ENCODE measurements around the gene LRRC66. TPM values are rescaled to one million over a fixed set of nuclear protein-coding genes. Genes with fewer than 3 reads are reported as not detected.

Gene LRRC66
- total RNA-seq, 1 experiment from 2014 or later, result not detected

DNA sequence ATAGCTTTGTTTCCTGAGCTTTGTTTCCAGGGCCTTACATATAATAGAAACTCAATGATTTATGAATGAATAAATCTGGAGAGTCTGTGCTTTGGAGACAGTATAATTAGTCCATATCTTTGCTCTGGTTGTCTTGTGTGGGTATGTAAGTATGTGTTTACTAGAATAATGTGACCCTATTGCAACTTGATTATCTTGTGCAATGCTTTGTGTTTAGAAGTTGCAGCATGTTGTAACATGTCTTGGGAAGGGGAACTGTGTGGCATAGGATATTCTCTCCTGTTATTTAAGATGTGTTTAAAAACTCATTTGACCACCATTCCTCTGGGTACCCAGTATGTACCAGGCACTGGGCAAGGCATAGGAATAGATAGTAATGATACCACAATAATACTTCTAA is 37.0 kb upstream of the LRRC66 start:
- DNase-seq, result no peak
- CTCF ChIA-PET, result no interaction called here
- H3K27ac Mint-ChIP-seq (ENCODE audit: unreplicated experiment), result no peak overlapping the region
- peaks cover 10% of the 10 kb centered on the region for H3K4me1 Mint-ChIP-seq (ENCODE audit: low read depth, unreplicated experiment)
- no peaks in the 10 kb centered on the region for H3K9me3 Mint-ChIP-seq (ENCODE audit: low read depth, unreplicated experiment)
- intact Hi-C loops (cut with micrococcal nuclease; ENCODE audit: unreplicated experiment), result no loop called here
- H3K27me3 Mint-ChIP-seq (ENCODE audit: unreplicated experiment), result peaks cover 41% of the 10 kb centered on the region
- no TSS peak for BruUV-seq (replicated peaks)
- no peak overlapping the region for H3K4me3 Mint-ChIP-seq (ENCODE audit: low read depth, unreplicated experiment)
- TF ChIP-seq, protein P1, sequence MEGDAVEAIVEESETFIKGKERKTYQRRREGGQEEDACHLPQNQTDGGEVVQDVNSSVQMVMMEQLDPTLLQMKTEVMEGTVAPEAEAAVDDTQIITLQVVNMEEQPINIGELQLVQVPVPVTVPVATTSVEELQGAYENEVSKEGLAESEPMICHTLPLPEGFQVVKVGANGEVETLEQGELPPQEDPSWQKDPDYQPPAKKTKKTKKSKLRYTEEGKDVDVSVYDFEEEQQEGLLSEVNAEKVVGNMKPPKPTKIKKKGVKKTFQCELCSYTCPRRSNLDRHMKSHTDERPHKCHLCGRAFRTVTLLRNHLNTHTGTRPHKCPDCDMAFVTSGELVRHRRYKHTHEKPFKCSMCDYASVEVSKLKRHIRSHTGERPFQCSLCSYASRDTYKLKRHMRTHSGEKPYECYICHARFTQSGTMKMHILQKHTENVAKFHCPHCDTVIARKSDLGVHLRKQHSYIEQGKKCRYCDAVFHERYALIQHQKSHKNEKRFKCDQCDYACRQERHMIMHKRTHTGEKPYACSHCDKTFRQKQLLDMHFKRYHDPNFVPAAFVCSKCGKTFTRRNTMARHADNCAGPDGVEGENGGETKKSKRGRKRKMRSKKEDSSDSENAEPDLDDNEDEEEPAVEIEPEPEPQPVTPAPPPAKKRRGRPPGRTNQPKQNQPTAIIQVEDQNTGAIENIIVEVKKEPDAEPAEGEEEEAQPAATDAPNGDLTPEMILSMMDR (IDR thresholded peaks at IDR 0.05; ENCODE audit: unreplicated experiment), result no peak
- H3K36me3 Mint-ChIP-seq (ENCODE audit: insufficient read depth, unreplicated experiment), result no peaks in the 10 kb centered on the region

DNA sequence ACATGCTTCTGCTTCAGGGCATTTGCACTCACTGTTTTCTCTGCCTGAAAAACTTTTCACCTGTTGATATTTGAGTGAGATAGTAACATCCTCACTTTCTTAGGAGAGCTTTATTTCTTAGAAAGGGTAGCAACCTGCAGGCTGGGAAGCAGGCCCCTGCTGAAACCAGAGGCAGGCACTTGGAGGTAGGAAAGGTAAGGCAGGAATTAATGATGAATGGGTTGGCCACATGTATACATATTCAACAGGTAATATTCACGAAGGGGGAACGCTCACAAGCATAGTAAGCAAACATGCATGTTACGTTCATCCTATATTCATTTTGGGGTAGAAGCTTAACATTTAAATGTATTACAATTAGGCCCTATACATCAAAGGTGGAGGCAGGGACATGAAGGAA is 34.1 kb upstream of the LRRC66 start:
- Mint-ChIP-seq H3K27me3 (ENCODE audit: unreplicated experiment) (peaks cover 50% of the 10 kb centered on the region), H3K27ac (ENCODE audit: unreplicated experiment) (no peak overlapping the region), H3K36me3 (ENCODE audit: insufficient read depth, unreplicated experiment) (peaks cover 4% of the 10 kb centered on the region), H3K9me3 (ENCODE audit: low read depth, unreplicated experiment) (no peaks in the 10 kb centered on the region), H3K4me1 (ENCODE audit: low read depth, unreplicated experiment) (peaks cover 5% of the 10 kb centered on the region), H3K4me3 (ENCODE audit: low read depth, unreplicated experiment) (no peak overlapping the region)
- TF ChIP-seq, protein P1 (IDR thresholded peaks at IDR 0.05; ENCODE audit: unreplicated experiment), result no peak
- DNase-seq, result no peak
- intact Hi-C loops (cut with micrococcal nuclease; ENCODE audit: unreplicated experiment), result no loop called here
- CTCF ChIA-PET, result no interaction called here
- no TSS peak for BruUV-seq (replicated peaks)

DNA sequence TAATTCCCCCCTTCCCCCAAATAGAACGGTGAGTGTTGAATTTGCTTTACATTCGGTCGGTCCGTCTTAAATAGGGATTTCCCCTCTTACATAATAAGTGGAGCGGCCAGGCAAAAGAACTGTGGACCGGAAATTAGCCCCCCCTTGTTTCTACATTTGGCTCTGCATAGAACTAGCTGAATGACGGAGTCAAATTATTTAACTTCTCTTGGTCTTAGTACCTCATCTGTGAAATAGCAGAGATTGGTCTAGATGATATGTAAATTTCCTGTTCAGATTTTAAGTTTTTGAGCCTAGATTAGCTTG is 32.3 kb upstream of the LRRC66 start:
- no peaks in the 10 kb centered on the region for H3K9me3 Mint-ChIP-seq (ENCODE audit: low read depth, unreplicated experiment)
- H3K27ac Mint-ChIP-seq (ENCODE audit: unreplicated experiment), result no peak overlapping the region
- BruUV-seq (replicated peaks), result no TSS peak

DNA sequence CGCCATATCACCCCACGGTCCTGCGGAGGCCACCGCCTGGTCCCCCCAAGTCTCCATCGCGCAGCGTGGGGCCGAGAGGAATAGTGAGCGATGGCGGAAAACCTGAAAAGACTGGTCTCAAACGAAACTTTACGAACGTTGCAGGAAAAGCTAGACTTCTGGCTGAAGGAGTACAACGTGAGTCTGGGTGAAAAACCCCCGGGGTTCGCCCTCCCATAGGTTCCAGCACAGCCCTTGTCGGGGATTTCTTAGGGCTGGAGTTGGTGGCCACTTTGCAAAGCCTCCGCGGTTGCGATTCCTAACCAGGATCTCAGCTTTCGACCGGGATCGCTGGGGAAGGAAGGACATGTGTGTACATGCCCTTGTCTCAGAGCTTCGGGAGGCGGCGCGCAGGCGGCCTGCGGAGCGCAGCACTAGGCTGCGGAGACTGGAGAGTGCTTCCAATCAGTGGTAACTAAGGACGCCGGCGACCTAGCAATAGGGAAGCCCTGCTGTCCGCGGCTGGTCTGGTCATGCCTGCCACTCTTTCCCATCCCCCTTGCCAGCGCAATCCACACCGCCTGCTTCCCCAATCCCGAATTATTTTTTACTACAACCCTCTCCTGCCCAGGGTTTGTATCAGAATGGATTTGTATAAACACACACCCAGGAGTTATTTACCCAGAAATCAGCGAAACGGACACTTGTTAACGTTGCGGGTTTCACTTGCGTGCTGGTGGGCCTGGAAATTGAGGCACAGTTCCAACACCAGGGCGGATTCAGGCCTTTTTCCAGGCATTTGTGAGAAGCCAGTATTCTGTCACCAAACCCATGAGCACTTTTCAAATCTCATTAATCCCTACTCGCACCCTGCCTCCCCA is 31.7 kb upstream of the LRRC66 start:
- peak; percentile 40 for DNase-seq
- H3K27me3 Mint-ChIP-seq (ENCODE audit: unreplicated experiment), result peaks cover 59% of the 10 kb centered on the region
- H3K4me1 Mint-ChIP-seq (ENCODE audit: low read depth, unreplicated experiment), result no peaks in the 10 kb centered on the region
- intact Hi-C loops (cut with micrococcal nuclease; ENCODE audit: unreplicated experiment), result no loop called here
- TF ChIP-seq, protein P1 (IDR thresholded peaks at IDR 0.05; ENCODE audit: unreplicated experiment), result no peak
- peaks cover 4% of the 10 kb centered on the region for H3K36me3 Mint-ChIP-seq (ENCODE audit: insufficient read depth, unreplicated experiment)
- CTCF ChIA-PET, result no interaction called here
- H3K9me3 Mint-ChIP-seq (ENCODE audit: low read depth, unreplicated experiment), result no peaks in the 10 kb centered on the region
- peak overlapping the region; percentile 63 for H3K4me3 Mint-ChIP-seq (ENCODE audit: low read depth, unreplicated experiment)
- BruUV-seq (replicated peaks), result no TSS peak
- H3K27ac Mint-ChIP-seq (ENCODE audit: unreplicated experiment), result no peak overlapping the region

More for the DNA sequence above, 32.3 kb upstream of the LRRC66 start:
- H3K4me3 Mint-ChIP-seq (ENCODE audit: low read depth, unreplicated experiment), result peak overlapping the region; percentile 63
- no peaks in the 10 kb centered on the region for H3K4me1 Mint-ChIP-seq (ENCODE audit: low read depth, unreplicated experiment)
- CTCF ChIA-PET, result no interaction called here
- intact Hi-C loops (cut with micrococcal nuclease; ENCODE audit: unreplicated experiment), result no loop called here
- DNase-seq, result no peak
- TF ChIP-seq, protein P1 (IDR thresholded peaks at IDR 0.05; ENCODE audit: unreplicated experiment), result no peak
- peaks cover 59% of the 10 kb centered on the region for H3K27me3 Mint-ChIP-seq (ENCODE audit: unreplicated experiment)
- peaks cover 4% of the 10 kb centered on the region for H3K36me3 Mint-ChIP-seq (ENCODE audit: insufficient read depth, unreplicated experiment)
